Spinal cord (tissue), 10 donors: ENCODE data around the gene TMEM8B. TPM values are rescaled to one million over a fixed set of nuclear protein-coding genes. Genes with fewer than 3 reads are reported as not detected.

Experiments
- DNase-seq, 6 donors: peaks; one replicate each; pipeline versions ENCODE4 v3.0.0 to v3.0.0-alpha.2; 2013 to 2015; ENCODE audit warnings: low spot score in 6 of 6, low read depth in 4 of 6
- H3K27ac ChIP-seq: one replicate; pipeline ENCODE4 v1.5.1; 2013; ENCODE audit warnings: low read depth, low read length, control low read depth
- H3K27me3 ChIP-seq: one replicate; pipeline ENCODE4 v1.6.1; 2013; ENCODE audit warnings: low read length; ENCODE audit not compliant: control insufficient read depth, insufficient read depth
- H3K36me3 ChIP-seq: one replicate; pipeline ENCODE4 v1.6.1; 2013; ENCODE audit warnings: low read length; ENCODE audit not compliant: control insufficient read depth, insufficient read depth
- H3K4me1 ChIP-seq: one replicate; pipeline ENCODE4 v1.6.1; 2013; ENCODE audit warnings: low read length; ENCODE audit not compliant: control insufficient read depth, insufficient read depth
- H3K4me3 ChIP-seq: one replicate; pipeline ENCODE4 v1.5.1; 2013; ENCODE audit warnings: low read depth, low read length, control low read depth
- H3K9me3 ChIP-seq: one replicate; pipeline ENCODE4 v1.6.1; 2013; ENCODE audit warnings: low read length; ENCODE audit not compliant: control insufficient read depth, insufficient read depth
- WGBS: methylation state at CpG from one replicate; pipeline ENCODE4 v1.1.5; 2013; ENCODE audit warnings: missing lambda C conversion rate; ENCODE audit not compliant: insufficient coverage; 5-methylcytosine and 5-hydroxymethylcytosine counted together
- polyA plus RNA-seq, 2 donors: library from polyadenylated mRNA; unstranded; fragments of 120-200 nt; gene quantifications; one replicate each; pipeline ENCODE4 v1.2.1, GENCODE V29; 2013; ENCODE audit not compliant: insufficient read length in 2 of 2
- total RNA-seq, 2 donors: library from RNA; depleted of rRNA in 1 of 2; stranded (reverse); fragments of 120-200 nt in 1 of 2; fragments of >200 nt in 1 of 2; gene quantifications; one replicate each; pipeline versions ENCODE4 v1.2.3 to v1.2.4, GENCODE V29; 2013 to 2014
- donor health status: healthy.

The TMEM8B gene
- total and polyA plus RNA-seq, 4 donors = 7.3 to 58.8 (median 34.1) TPM

GRCh38 chr9:35792826-35793225 lies 36.2 kb upstream of the TMEM8B start:
- no peak for DNase-seq
- Histone ChIP-seq H3K27ac (no peak overlapping the region), H3K9me3 (no peaks in the 10 kb centered on the region), H3K4me3 (no peak overlapping the region), H3K4me1 (peaks cover 36% of the 10 kb centered on the region), H3K36me3 (peaks cover 19% of the 10 kb centered on the region), H3K27me3 (no peaks in the 10 kb centered on the region)
- WGBS = 95% methylated on average over 14 of the region's 14 CpGs

DNA sequence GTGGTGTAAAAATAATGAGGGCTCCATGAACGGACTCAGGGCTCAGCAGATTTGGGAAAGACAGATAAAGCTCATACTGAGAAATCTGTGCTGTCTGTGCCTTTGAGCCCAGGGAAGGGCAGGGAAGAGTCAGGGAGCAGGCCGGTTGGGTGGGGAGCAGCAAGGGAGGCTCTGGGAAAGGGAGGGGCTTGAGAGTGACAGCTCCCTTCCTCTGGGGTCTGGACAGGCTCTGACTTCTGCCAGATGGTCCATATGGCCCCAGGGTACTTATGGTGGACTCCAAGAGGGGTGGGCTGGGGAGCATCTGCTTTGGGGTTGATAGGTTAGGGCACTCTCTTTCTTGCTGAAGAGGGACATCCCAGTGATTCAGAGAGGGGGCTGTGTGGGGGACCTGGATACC lies 35.6 kb upstream of the TMEM8B start:
- no peak overlapping the region for H3K27ac ChIP-seq
- DNase-seq = no peak
- peaks cover 16% of the 10 kb centered on the region for H3K36me3 ChIP-seq
- H3K4me1 ChIP-seq = peaks cover 36% of the 10 kb centered on the region
- WGBS = 45% methylated on average over 2 of the region's 2 CpGs
- H3K4me3 ChIP-seq = no peak overlapping the region
- H3K9me3 ChIP-seq = no peaks in the 10 kb centered on the region
- no peaks in the 10 kb centered on the region for H3K27me3 ChIP-seq

DNA sequence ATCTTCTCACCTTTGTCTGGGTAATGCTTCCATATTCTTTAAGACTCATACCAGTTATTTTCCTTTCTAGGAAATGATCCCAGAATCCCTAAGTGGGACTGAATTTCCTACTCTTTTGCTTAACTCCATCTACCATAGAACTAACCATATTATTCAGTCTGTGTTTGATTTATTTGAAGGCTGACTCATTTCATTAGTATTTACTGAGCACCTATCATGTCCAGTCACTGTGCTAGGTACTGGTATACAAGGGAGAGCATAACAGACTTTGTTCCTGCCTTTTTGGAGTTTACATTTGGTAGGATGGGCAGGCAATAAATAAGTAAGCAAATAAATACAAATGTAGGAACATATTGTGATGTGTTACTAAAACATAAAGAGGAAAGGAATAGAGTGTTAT lies 33.3 kb upstream of the TMEM8B start:
- no peak overlapping the region for H3K4me3 ChIP-seq
- H3K4me1 ChIP-seq = peaks cover 30% of the 10 kb centered on the region
- H3K36me3 ChIP-seq = peaks cover 26% of the 10 kb centered on the region
- no peak for DNase-seq
- H3K27me3 ChIP-seq = no peaks in the 10 kb centered on the region
- H3K27ac ChIP-seq = no peak overlapping the region
- no peaks in the 10 kb centered on the region for H3K9me3 ChIP-seq

DNA sequence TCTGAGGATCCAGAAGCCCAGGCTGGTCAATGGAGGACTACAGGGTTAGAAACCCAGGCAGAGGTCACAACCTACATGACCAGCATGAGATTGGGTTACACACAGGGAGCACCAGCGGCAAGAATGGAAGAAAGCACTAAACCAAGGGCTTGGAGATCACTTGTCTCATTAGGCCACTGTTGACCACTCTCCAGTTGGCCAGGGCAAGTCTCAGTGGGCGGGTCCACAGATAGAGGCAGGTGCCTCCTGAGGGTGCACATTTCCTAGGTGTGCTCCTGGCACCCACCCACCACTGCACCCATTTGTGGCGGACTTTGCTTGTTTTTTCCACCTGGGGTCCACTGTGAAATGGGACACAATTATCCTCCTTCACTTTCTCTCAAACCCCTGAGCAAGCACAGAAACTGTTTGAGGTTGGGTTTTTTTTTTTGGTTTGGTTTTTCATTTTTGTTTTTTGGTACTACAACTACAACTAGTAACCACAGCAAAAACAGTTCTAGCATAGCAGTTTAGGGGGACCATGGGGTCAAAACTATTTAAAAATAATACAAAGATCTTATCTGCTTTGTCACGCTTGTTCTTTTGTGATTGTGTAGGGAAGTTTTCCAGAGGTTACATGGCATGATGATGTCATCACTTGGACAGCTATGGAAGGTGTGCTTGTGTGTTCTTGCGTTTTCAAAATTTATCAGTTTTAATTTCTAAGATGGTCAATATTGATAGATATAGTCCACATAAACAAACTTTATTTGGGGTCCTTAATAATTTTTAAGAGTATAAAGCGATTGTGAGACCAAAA lies 31.5 kb upstream of the TMEM8B start:
- WGBS = 95% methylated on average over 2 of the region's 6 CpGs
- no peaks in the 10 kb centered on the region for H3K9me3 ChIP-seq
- H3K36me3 ChIP-seq = peaks cover 34% of the 10 kb centered on the region
- H3K27me3 ChIP-seq = no peaks in the 10 kb centered on the region
- no peak overlapping the region for H3K4me3 ChIP-seq
- H3K27ac ChIP-seq = no peak overlapping the region
- no peak for DNase-seq
- peaks cover 15% of the 10 kb centered on the region for H3K4me1 ChIP-seq

GRCh38 chr9:35798658-35799374 lies 30.2 kb upstream of the TMEM8B start:
- Histone ChIP-seq H3K36me3 (peaks cover 28% of the 10 kb centered on the region), H3K27ac (no peak overlapping the region), H3K9me3 (no peaks in the 10 kb centered on the region), H3K4me3 (no peak overlapping the region), H3K4me1 (peaks cover 2% of the 10 kb centered on the region), H3K27me3 (no peaks in the 10 kb centered on the region)
- no peak for DNase-seq
- WGBS = 83% methylated on average over 1 of the region's 4 CpGs

DNA sequence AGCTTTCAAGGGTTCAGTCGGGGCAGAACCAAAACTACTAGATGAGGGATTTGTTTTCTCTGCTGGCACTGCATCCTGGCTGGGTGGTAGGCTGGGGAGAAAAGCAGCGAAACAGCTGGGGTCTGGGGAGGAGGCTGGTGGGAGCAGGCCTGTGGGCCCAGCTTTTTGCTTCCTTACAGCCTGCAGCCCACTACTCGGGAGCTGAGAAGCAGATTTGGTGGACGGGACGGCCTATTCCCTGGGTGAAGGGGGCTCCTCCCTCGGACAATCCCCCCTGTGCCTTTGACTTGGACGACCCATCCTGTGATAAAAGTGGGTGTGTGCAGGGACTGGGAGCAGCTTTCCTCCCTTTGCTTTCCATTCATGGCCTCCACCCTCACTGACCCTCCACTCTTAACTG lies 28.5 kb upstream of the TMEM8B start:
- 91% methylated on average over 3 of the region's 7 CpGs for WGBS
- DNase-seq = no peak

DNA sequence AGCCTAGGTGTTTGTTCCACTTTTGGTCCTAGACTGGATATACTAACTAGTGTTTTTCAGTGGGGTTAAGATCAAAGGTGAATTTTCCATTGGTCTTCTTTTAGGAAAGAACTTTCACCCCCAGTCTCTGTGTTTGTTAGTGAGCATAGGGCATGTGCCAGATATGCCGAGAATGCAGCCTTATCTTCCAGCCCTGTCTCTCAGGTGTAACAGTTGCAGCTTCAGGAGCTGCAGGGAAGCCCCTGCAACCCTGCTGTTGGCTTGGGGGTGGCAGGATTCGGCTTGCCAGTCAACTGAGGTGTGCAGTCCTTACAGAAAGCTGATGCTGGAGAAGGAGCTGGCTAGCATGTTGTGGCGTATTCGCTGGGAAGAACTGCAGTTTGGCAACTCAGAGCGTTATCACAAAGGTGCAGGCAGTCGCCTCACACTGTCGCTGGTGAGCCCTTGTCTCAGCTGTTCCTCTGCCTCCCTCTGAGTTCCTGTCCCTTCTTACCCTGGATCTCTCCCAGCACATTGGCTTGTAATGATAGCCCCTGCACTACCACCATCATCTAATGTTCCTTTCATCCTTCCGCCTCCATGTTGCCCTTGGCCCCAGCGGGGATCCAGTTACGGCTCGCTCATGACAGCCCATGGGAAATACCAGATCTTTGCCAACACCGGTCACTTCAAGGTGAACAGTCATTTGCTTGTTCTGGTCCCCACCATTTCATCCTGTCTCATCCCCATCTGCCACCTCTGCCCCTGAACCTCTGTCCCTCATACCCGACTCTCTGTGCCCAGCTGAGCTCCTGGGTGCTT lies 27.5 kb upstream of the TMEM8B start:
- Histone ChIP-seq H3K36me3 (peaks cover 47% of the 10 kb centered on the region), H3K4me3 (no peak overlapping the region), H3K27ac (no peak overlapping the region), H3K9me3 (no peaks in the 10 kb centered on the region), H3K4me1 (no peaks in the 10 kb centered on the region), H3K27me3 (no peaks in the 10 kb centered on the region)
- no peak for DNase-seq
- 96% methylated on average over 13 of the region's 13 CpGs for WGBS

More for the DNA sequence above, 28.5 kb upstream of the TMEM8B start:
- no peaks in the 10 kb centered on the region for H3K9me3 ChIP-seq
- no peaks in the 10 kb centered on the region for H3K4me1 ChIP-seq
- H3K36me3 ChIP-seq = peaks cover 37% of the 10 kb centered on the region
- H3K27ac ChIP-seq = no peak overlapping the region
- H3K27me3 ChIP-seq = no peaks in the 10 kb centered on the region
- no peak overlapping the region for H3K4me3 ChIP-seq

- WGBS = 99% methylated on average over 7 of the region's 8 CpGs
- Histone ChIP-seq H3K27me3 (no peaks in the 10 kb centered on the region), H3K36me3 (peaks cover 52% of the 10 kb centered on the region), H3K9me3 (no peaks in the 10 kb centered on the region), H3K4me3 (no peak overlapping the region), H3K4me1 (peaks cover 4% of the 10 kb centered on the region), H3K27ac (no peak overlapping the region)
- DNase-seq = no peak
Measured at GRCh38 chr9:35806101-35806500, 22.9 kb upstream of the TMEM8B start.

GRCh38 chr9:35808433-35808832 lies 20.6 kb upstream of the TMEM8B start:
- no peaks in the 10 kb centered on the region for H3K9me3 ChIP-seq
- H3K4me1 ChIP-seq = peaks cover 19% of the 10 kb centered on the region
- DNase-seq = no peak
- WGBS = 96% methylated on average over 9 of the region's 9 CpGs
- H3K27me3 ChIP-seq = no peaks in the 10 kb centered on the region
- peaks cover 41% of the 10 kb centered on the region for H3K36me3 ChIP-seq
- no peak overlapping the region for H3K4me3 ChIP-seq
- no peak overlapping the region for H3K27ac ChIP-seq
